Activated T-helper 1 cell treated with anti-CD3 and anti-CD28 coated beads, Interleukin-12 subunit alpha, Interleukin-12 subunit beta, Interleukin-2, Interleukin-4 antibody, amounts not matched to agents 30 ng/mL and 10 ng/mL and 1 ng/mL, durations not matched to agents 14 hours and 24 hours and 36 hours (primary cell): Measurements from ENCODE around the gene NLK. TPM values are rescaled to one million over a fixed set of nuclear protein-coding genes. Genes with fewer than 3 reads are reported as not detected.
"Not testable (repeated sequence)": the region's sequence is repeated elsewhere in the genome, so short reads cannot be mapped to it uniquely, and the experiment has no call there.

Experiments
- DNase-seq: peaks from one replicate; pipeline ENCODE4 v3.0.0; 2021; ENCODE audit warnings: low spot score
- H3K27ac Mint-ChIP-seq: one replicate; pipeline ENCODE4 v1.8.0; 2021; ENCODE audit warnings: mild to moderate bottlenecking, mixed read lengths
- H3K27me3 Mint-ChIP-seq: one replicate; pipeline ENCODE4 v1.8.0; 2022; ENCODE audit warnings: mild to moderate bottlenecking, moderate library complexity, mixed read lengths; ENCODE audit not compliant: insufficient read depth
- H3K36me3 Mint-ChIP-seq: one replicate; pipeline ENCODE4 v1.8.0; 2021; ENCODE audit warnings: low read depth, mixed read lengths
- H3K4me1 Mint-ChIP-seq: one replicate; pipeline ENCODE4 v1.8.0; 2021; ENCODE audit warnings: low read depth, mixed read lengths
- H3K4me3 Mint-ChIP-seq: one replicate; pipeline ENCODE4 v1.8.0; 2021; ENCODE audit warnings: mild to moderate bottlenecking, moderate library complexity, mixed read lengths
- H3K9me3 Mint-ChIP-seq: one replicate; pipeline ENCODE4 v1.8.0; 2021; ENCODE audit warnings: mixed read lengths
- intact Hi-C: fragments of 100-400 bp; cut with micrococcal nuclease; formaldehyde crosslinking; loops from one replicate; pipeline ENCODE4 v1.15.1; 2024
- total RNA-seq: library from RNA; stranded (reverse); gene quantifications from 2 replicates; pipeline ENCODE4 v1.2.3, GENCODE V29; 2022

NLK gene
- total RNA-seq, 1 donor from 2014 or later = 13.6 TPM

GRCh38 chr17:28180449-28180848 lies 138.0 kb downstream of the NLK start:
- H3K27me3 Mint-ChIP-seq = no peaks in the 10 kb centered on the region
- H3K27ac Mint-ChIP-seq = no peak overlapping the region
- no peak for DNase-seq
- peaks cover 9% of the 10 kb centered on the region for H3K36me3 Mint-ChIP-seq
- peaks cover 24% of the 10 kb centered on the region for H3K4me1 Mint-ChIP-seq
- no peaks in the 10 kb centered on the region for H3K9me3 Mint-ChIP-seq
- H3K4me3 Mint-ChIP-seq = no peak overlapping the region
- intact Hi-C loops = no loop called here

GRCh38 chr17:28181568-28181967 lies 139.1 kb downstream of the NLK start:
- intact Hi-C loops = no loop called here
- H3K9me3 Mint-ChIP-seq = peaks cover 9% of the 10 kb centered on the region
- H3K4me1 Mint-ChIP-seq = peaks cover 23% of the 10 kb centered on the region
- no peak overlapping the region for H3K4me3 Mint-ChIP-seq
- DNase-seq = no peak
- no peak overlapping the region for H3K27ac Mint-ChIP-seq
- peaks cover 19% of the 10 kb centered on the region for H3K36me3 Mint-ChIP-seq
- no peaks in the 10 kb centered on the region for H3K27me3 Mint-ChIP-seq

- no peak for DNase-seq
- H3K27ac Mint-ChIP-seq = no peak overlapping the region
- H3K4me1 Mint-ChIP-seq = peaks cover 19% of the 10 kb centered on the region
- H3K36me3 Mint-ChIP-seq = peaks cover 21% of the 10 kb centered on the region
- intact Hi-C loops = no loop called here
- no peak overlapping the region for H3K4me3 Mint-ChIP-seq
- peaks cover 11% of the 10 kb centered on the region for H3K9me3 Mint-ChIP-seq
- no peaks in the 10 kb centered on the region for H3K27me3 Mint-ChIP-seq
Measured at GRCh38 chr17:28182559-28182958, 140.1 kb downstream of the NLK start.

GRCh38 chr17:28185658-28186057 lies 143.2 kb downstream of the NLK start:
- H3K27ac Mint-ChIP-seq = no peak overlapping the region
- peaks cover 11% of the 10 kb centered on the region for H3K9me3 Mint-ChIP-seq
- peaks cover 2% of the 10 kb centered on the region for H3K4me1 Mint-ChIP-seq
- no peak overlapping the region for H3K4me3 Mint-ChIP-seq
- H3K36me3 Mint-ChIP-seq = peaks cover 21% of the 10 kb centered on the region
- H3K27me3 Mint-ChIP-seq = no peaks in the 10 kb centered on the region
- intact Hi-C loops = no loop called here
- DNase-seq = no peak

GRCh38 chr17:28186472-28186871 lies 144.0 kb downstream of the NLK start:
- H3K4me1 Mint-ChIP-seq, H3K27ac Mint-ChIP-seq, H3K27me3 Mint-ChIP-seq, intact Hi-C loops, DNase-seq, H3K4me3 Mint-ChIP-seq: not testable (repeated sequence)
- Mint-ChIP-seq H3K9me3 (peaks cover 11% of the 10 kb centered on the region), H3K36me3 (peaks cover 22% of the 10 kb centered on the region)

GRCh38 chr17:28187931-28188330 lies 145.5 kb downstream of the NLK start:
- H3K36me3 Mint-ChIP-seq = peaks cover 28% of the 10 kb centered on the region

GRCh38 chr17:28188841-28189263 lies 146.4 kb downstream of the NLK start:
- Mint-ChIP-seq H3K4me3 (no peak overlapping the region), H3K27ac (no peak overlapping the region), H3K27me3 (no peaks in the 10 kb centered on the region), H3K9me3 (peaks cover 11% of the 10 kb centered on the region), H3K36me3 (peaks cover 30% of the 10 kb centered on the region), H3K4me1 (no peaks in the 10 kb centered on the region)
- DNase-seq = no peak
- intact Hi-C loops = no loop called here

More at GRCh38 chr17:28187931-28188330, 145.5 kb downstream of the NLK start:
- Mint-ChIP-seq H3K9me3 (peaks cover 11% of the 10 kb centered on the region), H3K27ac (no peak overlapping the region), H3K27me3 (no peaks in the 10 kb centered on the region), H3K4me3 (no peak overlapping the region), H3K4me1 (no peaks in the 10 kb centered on the region)
- no peak for DNase-seq
- intact Hi-C loops = no loop called here

GRCh38 chr17:28189667-28190066 lies 147.2 kb downstream of the NLK start:
- Mint-ChIP-seq H3K4me3 (no peak overlapping the region), H3K27ac (no peak overlapping the region), H3K27me3 (no peaks in the 10 kb centered on the region), H3K4me1 (no peaks in the 10 kb centered on the region), H3K36me3 (peaks cover 24% of the 10 kb centered on the region), H3K9me3 (peaks cover 11% of the 10 kb centered on the region)
- no peak for DNase-seq
- intact Hi-C loops = no loop called here

- intact Hi-C loops = no loop called here
- Mint-ChIP-seq H3K4me3 (no peak overlapping the region), H3K27me3 (no peaks in the 10 kb centered on the region), H3K9me3 (peaks cover 7% of the 10 kb centered on the region), H3K27ac (no peak overlapping the region), H3K4me1 (no peaks in the 10 kb centered on the region), H3K36me3 (peaks cover 16% of the 10 kb centered on the region)
- no peak for DNase-seq
Measured at GRCh38 chr17:28191018-28191417, 148.5 kb downstream of the NLK start.

- Mint-ChIP-seq H3K27ac (no peak overlapping the region), H3K9me3 (no peaks in the 10 kb centered on the region), H3K27me3 (no peaks in the 10 kb centered on the region), H3K4me1 (no peaks in the 10 kb centered on the region), H3K4me3 (no peak overlapping the region), H3K36me3 (peaks cover 12% of the 10 kb centered on the region)
- intact Hi-C loops = no loop called here
- DNase-seq = no peak
Measured at GRCh38 chr17:28193241-28193640, 150.8 kb downstream of the NLK start.

- no peak for DNase-seq
- intact Hi-C loops = no loop called here
- Mint-ChIP-seq H3K4me3 (no peak overlapping the region), H3K36me3 (peaks cover 12% of the 10 kb centered on the region), H3K27me3 (no peaks in the 10 kb centered on the region), H3K27ac (no peak overlapping the region), H3K4me1 (no peaks in the 10 kb centered on the region), H3K9me3 (no peaks in the 10 kb centered on the region)
Measured at GRCh38 chr17:28194382-28194781, 151.9 kb downstream of the NLK start.

GRCh38 chr17:28196636-28197035 lies 154.2 kb downstream of the NLK start:
- DNase-seq = no peak
- Mint-ChIP-seq H3K4me1 (no peaks in the 10 kb centered on the region), H3K27me3 (no peaks in the 10 kb centered on the region), H3K36me3 (peaks cover 14% of the 10 kb centered on the region), H3K27ac (no peak overlapping the region), H3K9me3 (no peaks in the 10 kb centered on the region), H3K4me3 (no peak overlapping the region)
- intact Hi-C loops = no loop called here

GRCh38 chr17:28199115-28199514 lies 156.6 kb downstream of the NLK start:
- intact Hi-C loops = no loop called here
- no peak overlapping the region for H3K4me3 Mint-ChIP-seq

GRCh38 chr17:28199728-28200127 lies 157.3 kb downstream of the NLK start:
- no peaks in the 10 kb centered on the region for H3K27me3 Mint-ChIP-seq
- no peaks in the 10 kb centered on the region for H3K4me1 Mint-ChIP-seq
- no peak overlapping the region for H3K27ac Mint-ChIP-seq
- intact Hi-C loops = no loop called here
- no peaks in the 10 kb centered on the region for H3K9me3 Mint-ChIP-seq
- no peak for DNase-seq
- H3K36me3 Mint-ChIP-seq = peaks cover 7% of the 10 kb centered on the region
- no peak overlapping the region for H3K4me3 Mint-ChIP-seq

More at GRCh38 chr17:28199115-28199514, 156.6 kb downstream of the NLK start:
- DNase-seq = no peak
- no peaks in the 10 kb centered on the region for H3K9me3 Mint-ChIP-seq
- no peaks in the 10 kb centered on the region for H3K4me1 Mint-ChIP-seq
- H3K27ac Mint-ChIP-seq = no peak overlapping the region
- H3K27me3 Mint-ChIP-seq = no peaks in the 10 kb centered on the region
- peaks cover 7% of the 10 kb centered on the region for H3K36me3 Mint-ChIP-seq
